Epithelial cell of proximal tubule (primary cell): Measurements from ENCODE around the gene SLC16A2. TPM values are rescaled to one million over a fixed set of nuclear protein-coding genes. Genes with fewer than 3 reads are reported as not detected.

Experiments used
- DNase-seq: peaks from one replicate; pipeline ENCODE4 v3.0.0-alpha.2; 2011; ENCODE audit warnings: low read depth
- H3K4me3 ChIP-seq: 2 replicates; pipeline ENCODE4 v1.5.1; 2011; ENCODE audit warnings: low read depth, mild to moderate bottlenecking, low read length
- total RNA-seq: library from RNA; depleted of rRNA; stranded (reverse); fragments of >200 nt; gene quantifications from 2 replicates; pipeline ENCODE4 v1.2.3, GENCODE V29; 2015
- TF ChIP-seq, protein P1 (sequence below): conservative IDR thresholded peaks from 2 replicates; pipeline ENCODE4 v1.5.1; 2012; ENCODE audit warnings: low read depth, mild to moderate bottlenecking, low read length

SLC16A2 gene
- total RNA-seq, 1 donor from 2014 or later = 5.3 TPM

DNA sequence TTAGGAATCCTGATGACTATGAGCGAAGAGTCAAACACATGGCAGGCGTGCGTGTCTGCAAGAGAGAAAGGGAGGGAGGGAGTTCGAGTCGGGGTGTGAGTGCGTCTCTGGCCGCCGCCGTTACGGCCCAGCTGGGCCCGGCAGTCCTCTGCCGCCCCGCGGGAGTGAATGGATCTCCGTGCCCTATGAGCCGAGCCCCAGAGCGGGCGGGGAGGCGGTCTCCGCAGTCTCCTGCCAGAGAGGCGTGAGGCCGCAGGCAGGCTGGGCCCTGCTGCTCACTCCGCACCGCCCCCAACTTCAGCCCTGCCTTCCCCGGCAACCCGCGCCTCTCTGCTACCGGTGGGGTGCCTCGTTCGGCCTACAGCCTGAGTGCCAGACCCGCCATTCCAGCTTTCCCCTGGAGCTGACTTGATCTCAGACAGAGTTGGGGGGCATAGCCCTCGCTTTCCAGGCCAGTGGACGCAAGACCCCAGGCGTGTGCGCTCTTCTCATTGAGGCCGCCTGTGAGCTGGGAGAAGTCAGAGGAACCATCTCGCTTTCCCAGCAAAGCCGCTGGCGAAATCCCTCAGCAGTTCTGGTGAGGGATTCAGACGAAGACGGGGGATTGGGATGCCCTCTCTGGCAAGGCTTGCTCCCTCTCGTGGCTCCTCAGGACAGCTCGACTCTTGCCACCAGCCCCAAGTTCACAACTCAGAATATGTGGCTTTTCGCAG, 1.4 kb downstream of the SLC16A2 start:
- H3K4me3 ChIP-seq = peak overlapping the region; percentile 64
- TF ChIP-seq, protein P1, sequence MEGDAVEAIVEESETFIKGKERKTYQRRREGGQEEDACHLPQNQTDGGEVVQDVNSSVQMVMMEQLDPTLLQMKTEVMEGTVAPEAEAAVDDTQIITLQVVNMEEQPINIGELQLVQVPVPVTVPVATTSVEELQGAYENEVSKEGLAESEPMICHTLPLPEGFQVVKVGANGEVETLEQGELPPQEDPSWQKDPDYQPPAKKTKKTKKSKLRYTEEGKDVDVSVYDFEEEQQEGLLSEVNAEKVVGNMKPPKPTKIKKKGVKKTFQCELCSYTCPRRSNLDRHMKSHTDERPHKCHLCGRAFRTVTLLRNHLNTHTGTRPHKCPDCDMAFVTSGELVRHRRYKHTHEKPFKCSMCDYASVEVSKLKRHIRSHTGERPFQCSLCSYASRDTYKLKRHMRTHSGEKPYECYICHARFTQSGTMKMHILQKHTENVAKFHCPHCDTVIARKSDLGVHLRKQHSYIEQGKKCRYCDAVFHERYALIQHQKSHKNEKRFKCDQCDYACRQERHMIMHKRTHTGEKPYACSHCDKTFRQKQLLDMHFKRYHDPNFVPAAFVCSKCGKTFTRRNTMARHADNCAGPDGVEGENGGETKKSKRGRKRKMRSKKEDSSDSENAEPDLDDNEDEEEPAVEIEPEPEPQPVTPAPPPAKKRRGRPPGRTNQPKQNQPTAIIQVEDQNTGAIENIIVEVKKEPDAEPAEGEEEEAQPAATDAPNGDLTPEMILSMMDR = peak; percentile 37
- DNase-seq = no peak

DNA sequence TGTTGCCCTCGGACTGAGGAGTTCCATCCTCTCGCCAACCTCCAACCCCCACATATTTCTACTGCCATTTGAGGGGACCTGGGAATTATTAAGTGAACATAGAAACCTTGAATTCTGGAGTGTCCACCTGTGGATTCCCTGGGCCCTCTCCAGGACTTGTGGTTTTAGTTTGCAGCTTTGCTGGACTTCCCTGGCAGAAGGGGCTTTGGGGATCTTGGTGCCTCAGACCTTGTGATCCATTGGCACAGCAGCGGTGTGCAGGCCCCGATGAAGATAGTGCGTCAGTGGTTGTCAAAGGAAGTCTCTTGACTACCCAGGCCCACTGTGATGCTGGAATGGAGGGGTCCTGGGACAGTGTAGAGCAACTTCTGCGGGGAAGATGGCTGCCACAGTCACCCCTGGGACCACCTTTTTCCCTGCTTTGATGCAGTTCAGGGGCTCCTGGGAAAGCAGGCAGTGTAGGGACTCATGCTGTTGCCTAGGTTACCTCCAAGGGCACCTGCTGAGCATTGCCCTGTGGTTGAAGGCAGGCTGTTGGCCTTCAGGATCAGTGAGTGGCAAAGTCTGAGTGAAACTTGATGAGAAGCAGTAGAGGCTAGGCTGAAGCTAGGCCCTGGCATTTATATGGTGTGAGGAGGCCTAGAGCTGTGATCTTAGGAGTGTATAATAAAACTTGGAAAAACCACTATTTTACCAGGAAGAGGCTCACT, 2.2 kb downstream of the SLC16A2 start:
- TF ChIP-seq, protein P1 = no peak
- H3K4me3 ChIP-seq = no peak overlapping the region
- DNase-seq = no peak

DNA sequence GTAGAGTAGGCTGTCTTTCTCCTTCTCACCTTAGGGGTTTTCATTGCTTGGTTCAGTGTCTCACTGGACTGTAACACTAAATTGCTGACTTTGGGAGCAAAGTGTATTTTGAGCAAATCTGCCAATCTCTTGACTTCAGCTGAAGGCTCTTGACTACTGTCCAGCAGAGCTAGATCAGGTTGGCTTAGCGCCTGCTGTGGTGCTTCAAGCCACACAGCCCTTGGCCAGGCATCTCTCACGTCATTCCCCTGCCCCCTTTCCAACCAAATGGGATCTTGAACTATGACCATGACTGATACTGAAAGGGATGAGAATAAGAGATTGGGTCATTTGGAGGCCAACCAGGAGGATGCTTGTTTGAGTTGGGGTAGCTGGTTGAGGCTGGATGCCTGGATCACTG, 4.8 kb downstream of the SLC16A2 start:
- TF ChIP-seq, protein P1 = no peak
- H3K4me3 ChIP-seq = no peak overlapping the region
- no peak for DNase-seq

DNA sequence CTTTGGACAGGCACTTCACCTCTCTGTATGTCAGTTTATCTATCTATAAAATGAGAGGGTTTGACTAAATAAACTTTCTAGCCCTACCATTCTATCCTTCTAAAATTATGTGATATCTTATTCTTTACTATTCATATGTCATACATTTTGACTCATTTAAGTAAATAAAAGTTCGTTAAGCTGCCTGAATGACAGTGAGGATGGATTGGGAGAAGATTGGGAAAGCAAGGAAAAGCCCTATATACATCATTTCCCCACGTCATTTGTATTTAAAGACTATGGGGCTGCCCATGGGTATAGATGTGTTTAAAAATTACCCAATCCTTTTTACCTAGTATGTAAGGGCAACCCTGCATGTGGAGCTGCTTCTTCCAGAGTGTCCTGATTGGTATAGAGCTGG, 5.3 kb downstream of the SLC16A2 start:
- H3K4me3 ChIP-seq = no peak overlapping the region
- TF ChIP-seq, protein P1 = no peak
- no peak for DNase-seq

DNA sequence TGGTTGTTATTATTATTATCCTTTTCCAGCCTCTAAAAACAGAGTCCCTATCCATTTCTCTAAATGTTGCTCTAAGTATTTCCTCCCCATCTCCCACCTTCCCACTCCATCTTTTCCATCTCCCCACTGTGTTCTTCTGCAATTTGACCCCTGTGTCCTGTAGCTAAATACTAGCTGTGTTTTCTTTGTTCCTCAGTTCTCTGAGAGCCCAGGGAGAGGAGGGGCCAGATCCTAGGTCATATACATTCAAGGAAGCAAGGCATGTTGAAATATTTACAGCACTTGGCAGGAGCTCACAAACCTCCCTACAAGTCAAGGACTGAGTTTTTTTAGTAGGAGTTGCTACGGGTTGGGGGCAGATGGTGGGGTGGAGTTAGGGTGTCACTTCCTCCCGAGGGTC, 10.5 kb downstream of the SLC16A2 start:
- no peak overlapping the region for H3K4me3 ChIP-seq
- TF ChIP-seq, protein P1 = no peak
- no peak for DNase-seq

DNA sequence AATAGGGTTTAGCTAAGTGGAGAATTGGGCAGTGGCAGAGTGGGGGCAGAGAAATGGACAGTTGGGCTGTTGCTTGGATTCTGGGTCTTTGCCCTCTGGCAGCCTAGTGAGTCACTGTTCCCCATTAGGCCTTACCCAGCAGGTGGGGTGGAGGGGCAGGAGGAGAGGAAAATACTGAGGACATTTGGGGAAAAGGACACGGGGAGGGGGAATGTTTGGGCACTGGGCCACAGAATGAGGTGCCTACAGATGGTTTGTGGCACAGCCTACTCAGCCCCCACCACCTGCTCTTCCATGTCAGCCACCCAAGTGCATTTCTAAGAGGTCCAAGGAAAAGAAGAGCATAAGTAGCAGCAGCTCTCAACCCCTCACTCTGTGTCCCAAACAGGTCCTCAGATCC, 13.0 kb downstream of the SLC16A2 start:
- no peak overlapping the region for H3K4me3 ChIP-seq
- DNase-seq = no peak
- TF ChIP-seq, protein P1 = no peak
